ENCODE measurements around the gene TNS3. TPM values are rescaled to one million over a fixed set of nuclear protein-coding genes. Genes with fewer than 3 reads are reported as not detected.

Gene TNS3
- polyA plus RNA-seq, 1 of the 3 experiments (the other 2 are of a cell fraction): 72.3 TPM

DNA sequence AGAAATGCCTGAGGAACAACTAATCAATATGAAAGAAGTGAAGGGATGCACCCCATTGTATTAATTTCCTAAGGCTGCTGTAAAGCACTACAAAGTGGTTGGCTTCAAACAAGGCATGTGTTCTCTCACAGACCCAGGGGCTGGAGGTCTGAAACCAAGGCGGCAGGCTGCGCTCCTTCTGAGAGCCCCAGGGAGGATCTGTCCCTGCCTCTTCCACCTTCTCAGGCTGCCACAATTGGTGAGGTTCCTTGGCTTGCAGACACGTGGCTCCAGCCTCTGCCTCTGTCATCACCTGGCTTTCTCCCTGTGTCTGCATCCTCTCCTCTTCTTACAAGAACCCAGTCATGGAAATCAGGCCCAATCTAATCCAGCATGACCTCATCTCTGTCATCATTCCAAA, 110.1 kb downstream of the TNS3 start:
- ChIA-PET CTCF (interaction anchor here (0.8 to 2.0 kb wide), 3 partner anchors 8 to 348 kb away, joined by 3 to 6 read pairs (median 3); no protein-coding TSS in a partner anchor), POLR2A (no interaction called here)
- no peaks in the 10 kb centered on the region for H3K9me3 ChIP-seq
- peaks cover 0 to 15% of the 10 kb centered on the region in 2 experiments; a peak in 3 of 4 replicates for H3K4me1 ChIP-seq (ENCODE audit: control insufficient read depth in 1 of 2, insufficient read depth in 2 of 2, low read depth in 1 of 2, low read length in 1 of 2)
- no peak overlapping the region for H3K27ac ChIP-seq (ENCODE audit: low read depth in 2 of 2, low read length in 1 of 2)
- H3K36me3 ChIP-seq (replicated peaks in 1 of 2; ENCODE audit: control insufficient read depth in 1 of 2, insufficient read depth in 2 of 2, low read length in 1 of 2): peaks cover 4% of the 10 kb centered on the region in 2 experiments
- no peak overlapping the region for H2AFZ ChIP-seq (ENCODE audit: low read depth)
- H3F3A ChIP-seq (replicated peaks; ENCODE audit: insufficient read depth): peaks cover 4% of the 10 kb centered on the region
- H3K9me2 ChIP-seq: no peaks in the 10 kb centered on the region
- H3K27me3 ChIP-seq (ENCODE audit: insufficient read depth): no peaks in the 10 kb centered on the region
- no peak overlapping the region for H3K9ac ChIP-seq
- H3K79me2 ChIP-seq (ENCODE audit: insufficient read depth): peaks cover 22% of the 10 kb centered on the region; the same call in 1 of the 2 replicates
- H3K4me3 ChIP-seq (ENCODE audit: low read depth in 2 of 2, low read length in 1 of 2): no peak overlapping the region
- TF ChIP-seq FOXM1 (IDR thresholded peaks at IDR 0.05; ENCODE audit: low read depth) (no peak), FOXJ3 (CRISPR knock-in tag; IDR thresholded peaks at IDR 0.05) (no peak), FOSL2 (IDR thresholded peaks at IDR 0.05; ENCODE audit: borderline replicate concordance, low read depth) (no peak)
- TF ChIP-seq, protein P1, sequence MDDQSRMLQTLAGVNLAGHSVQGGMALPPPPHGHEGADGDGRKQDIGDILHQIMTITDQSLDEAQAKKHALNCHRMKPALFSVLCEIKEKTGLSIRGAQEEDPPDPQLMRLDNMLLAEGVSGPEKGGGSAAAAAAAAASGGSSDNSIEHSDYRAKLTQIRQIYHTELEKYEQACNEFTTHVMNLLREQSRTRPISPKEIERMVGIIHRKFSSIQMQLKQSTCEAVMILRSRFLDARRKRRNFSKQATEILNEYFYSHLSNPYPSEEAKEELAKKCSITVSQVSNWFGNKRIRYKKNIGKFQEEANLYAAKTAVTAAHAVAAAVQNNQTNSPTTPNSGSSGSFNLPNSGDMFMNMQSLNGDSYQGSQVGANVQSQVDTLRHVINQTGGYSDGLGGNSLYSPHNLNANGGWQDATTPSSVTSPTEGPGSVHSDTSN (IDR thresholded peaks at IDR 0.05): no peak
- TF ChIP-seq, protein P2, sequence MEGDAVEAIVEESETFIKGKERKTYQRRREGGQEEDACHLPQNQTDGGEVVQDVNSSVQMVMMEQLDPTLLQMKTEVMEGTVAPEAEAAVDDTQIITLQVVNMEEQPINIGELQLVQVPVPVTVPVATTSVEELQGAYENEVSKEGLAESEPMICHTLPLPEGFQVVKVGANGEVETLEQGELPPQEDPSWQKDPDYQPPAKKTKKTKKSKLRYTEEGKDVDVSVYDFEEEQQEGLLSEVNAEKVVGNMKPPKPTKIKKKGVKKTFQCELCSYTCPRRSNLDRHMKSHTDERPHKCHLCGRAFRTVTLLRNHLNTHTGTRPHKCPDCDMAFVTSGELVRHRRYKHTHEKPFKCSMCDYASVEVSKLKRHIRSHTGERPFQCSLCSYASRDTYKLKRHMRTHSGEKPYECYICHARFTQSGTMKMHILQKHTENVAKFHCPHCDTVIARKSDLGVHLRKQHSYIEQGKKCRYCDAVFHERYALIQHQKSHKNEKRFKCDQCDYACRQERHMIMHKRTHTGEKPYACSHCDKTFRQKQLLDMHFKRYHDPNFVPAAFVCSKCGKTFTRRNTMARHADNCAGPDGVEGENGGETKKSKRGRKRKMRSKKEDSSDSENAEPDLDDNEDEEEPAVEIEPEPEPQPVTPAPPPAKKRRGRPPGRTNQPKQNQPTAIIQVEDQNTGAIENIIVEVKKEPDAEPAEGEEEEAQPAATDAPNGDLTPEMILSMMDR (IDR thresholded peaks at IDR 0.05): no peak
- no peaks in the 10 kb centered on the region for H4K20me1 ChIP-seq (ENCODE audit: insufficient read depth)
- DNase-seq: no peak
- WGBS (ENCODE audit: low lambda C conversion rate): 84% methylated on average over 3 of the region's 3 CpGs
- H3K4me2 ChIP-seq: no peak overlapping the region

DNA sequence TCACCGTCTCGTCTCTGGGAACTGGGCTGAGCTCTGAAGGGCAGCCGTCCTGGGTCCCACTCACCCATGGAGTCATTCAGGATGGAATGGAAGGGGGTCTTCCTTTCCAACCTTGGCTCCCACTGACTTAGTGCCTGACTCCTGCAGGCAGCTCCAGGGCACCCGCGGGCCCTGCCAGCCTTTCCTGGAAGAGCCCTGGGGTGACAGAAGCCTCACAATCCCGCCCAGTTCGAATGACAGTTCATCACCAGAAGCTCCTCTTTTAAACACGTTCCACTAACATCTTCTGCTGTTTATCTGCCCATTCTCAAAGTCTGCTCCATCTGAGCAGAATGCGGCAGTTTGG, 110.6 kb downstream of the TNS3 start:
- H3K79me2 ChIP-seq (ENCODE audit: insufficient read depth): peaks cover 17% of the 10 kb centered on the region; the same call in 1 of the 2 replicates
- H3K4me2 ChIP-seq: no peak overlapping the region
- TF ChIP-seq NRF1 (IDR thresholded peaks at IDR 0.05; ENCODE audit: low read depth, low read length): no peak
- TF ChIP-seq JUND (IDR thresholded peaks at IDR 0.05): no peak
- no peak for TF ChIP-seq RFX5 (IDR thresholded peaks at IDR 0.05; ENCODE audit: low read length)
- TF ChIP-seq, protein P3, sequence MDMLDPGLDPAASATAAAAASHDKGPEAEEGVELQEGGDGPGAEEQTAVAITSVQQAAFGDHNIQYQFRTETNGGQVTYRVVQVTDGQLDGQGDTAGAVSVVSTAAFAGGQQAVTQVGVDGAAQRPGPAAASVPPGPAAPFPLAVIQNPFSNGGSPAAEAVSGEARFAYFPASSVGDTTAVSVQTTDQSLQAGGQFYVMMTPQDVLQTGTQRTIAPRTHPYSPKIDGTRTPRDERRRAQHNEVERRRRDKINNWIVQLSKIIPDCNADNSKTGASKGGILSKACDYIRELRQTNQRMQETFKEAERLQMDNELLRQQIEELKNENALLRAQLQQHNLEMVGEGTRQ (IDR thresholded peaks at IDR 0.05; ENCODE audit: borderline replicate concordance, low read depth, low read length): no peak
- TF ChIP-seq, protein P4, sequence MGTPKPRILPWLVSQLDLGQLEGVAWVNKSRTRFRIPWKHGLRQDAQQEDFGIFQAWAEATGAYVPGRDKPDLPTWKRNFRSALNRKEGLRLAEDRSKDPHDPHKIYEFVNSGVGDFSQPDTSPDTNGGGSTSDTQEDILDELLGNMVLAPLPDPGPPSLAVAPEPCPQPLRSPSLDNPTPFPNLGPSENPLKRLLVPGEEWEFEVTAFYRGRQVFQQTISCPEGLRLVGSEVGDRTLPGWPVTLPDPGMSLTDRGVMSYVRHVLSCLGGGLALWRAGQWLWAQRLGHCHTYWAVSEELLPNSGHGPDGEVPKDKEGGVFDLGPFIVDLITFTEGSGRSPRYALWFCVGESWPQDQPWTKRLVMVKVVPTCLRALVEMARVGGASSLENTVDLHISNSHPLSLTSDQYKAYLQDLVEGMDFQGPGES (IDR thresholded peaks at IDR 0.05; ENCODE audit: low read depth, low read length): no peak
- TF ChIP-seq MEF2A (IDR thresholded peaks at IDR 0.05; ENCODE audit: borderline replicate concordance, low read depth): no peak
- no peak for TF ChIP-seq GATA2 (CRISPR knock-in tag; IDR thresholded peaks at IDR 0.05)
- no peak for TF ChIP-seq YY1 (IDR thresholded peaks at IDR 0.05; ENCODE audit: low read depth)
- TF ChIP-seq FOSL2 (IDR thresholded peaks at IDR 0.05; ENCODE audit: borderline replicate concordance, low read depth): no peak
- TF ChIP-seq, protein P1 (IDR thresholded peaks at IDR 0.05): no peak
- no peak for TF ChIP-seq RAD21 (IDR thresholded peaks at IDR 0.05; ENCODE audit: low read length)
- TF ChIP-seq RXRA (IDR thresholded peaks at IDR 0.05; ENCODE audit: borderline replicate concordance, low read depth): no peak
- TF ChIP-seq FOXJ3 (CRISPR knock-in tag; IDR thresholded peaks at IDR 0.05): no peak
- TF ChIP-seq, protein P2 (IDR thresholded peaks at IDR 0.05): no peak
- no peak for TF ChIP-seq SIN3A (IDR thresholded peaks at IDR 0.05; ENCODE audit: borderline replicate concordance, low read depth, low read length)
- 86% methylated on average over 9 of the region's 9 CpGs for WGBS (ENCODE audit: low lambda C conversion rate)
- no peaks in the 10 kb centered on the region for H3K9me3 ChIP-seq
- H2AFZ ChIP-seq (ENCODE audit: low read depth): no peak overlapping the region
- ChIA-PET CTCF (interaction anchor here (0.8 to 2.0 kb wide), 5 partner anchors 9 to 348 kb away, joined by 3 to 6 read pairs (median 3); no protein-coding TSS in a partner anchor), POLR2A (no interaction called here)
- no peaks in the 10 kb centered on the region for H3K27me3 ChIP-seq (ENCODE audit: insufficient read depth)
- peaks cover 4% of the 10 kb centered on the region in 2 experiments for H3K36me3 ChIP-seq (replicated peaks in 1 of 2; ENCODE audit: control insufficient read depth in 1 of 2, insufficient read depth in 2 of 2, low read length in 1 of 2)
- no peak for DNase-seq
- no peak overlapping the region for H3K4me3 ChIP-seq (ENCODE audit: low read depth in 2 of 2, low read length in 1 of 2)
- peaks cover 0 to 15% of the 10 kb centered on the region in 2 experiments; a peak in 3 of 4 replicates for H3K4me1 ChIP-seq (ENCODE audit: control insufficient read depth in 1 of 2, insufficient read depth in 2 of 2, low read depth in 1 of 2, low read length in 1 of 2)
- no peak overlapping the region for H3K27ac ChIP-seq (ENCODE audit: low read depth in 2 of 2, low read length in 1 of 2)
- no peaks in the 10 kb centered on the region for H4K20me1 ChIP-seq (ENCODE audit: insufficient read depth)
- H3K9me2 ChIP-seq: no peaks in the 10 kb centered on the region
- H3F3A ChIP-seq (replicated peaks; ENCODE audit: insufficient read depth): peaks cover 4% of the 10 kb centered on the region
- no peak overlapping the region for H3K9ac ChIP-seq

Measured in SK-N-SH (cell line).